HG02938 (cell line): Measurements from ENCODE around the gene C1orf159.
"Not testable (repeated sequence)": the region's sequence is repeated elsewhere in the genome, so short reads cannot be mapped to it uniquely, and the experiment has no call there.

Experiments
- ATAC-seq: cut with Tn5 transposase; IDR thresholded peaks from one replicate; pipeline ENCODE4 v1.9.1; 2021; ENCODE audit warnings: mild to moderate bottlenecking, moderate library complexity; ENCODE audit not compliant: unreplicated experiment

C1orf159 gene

DNA sequence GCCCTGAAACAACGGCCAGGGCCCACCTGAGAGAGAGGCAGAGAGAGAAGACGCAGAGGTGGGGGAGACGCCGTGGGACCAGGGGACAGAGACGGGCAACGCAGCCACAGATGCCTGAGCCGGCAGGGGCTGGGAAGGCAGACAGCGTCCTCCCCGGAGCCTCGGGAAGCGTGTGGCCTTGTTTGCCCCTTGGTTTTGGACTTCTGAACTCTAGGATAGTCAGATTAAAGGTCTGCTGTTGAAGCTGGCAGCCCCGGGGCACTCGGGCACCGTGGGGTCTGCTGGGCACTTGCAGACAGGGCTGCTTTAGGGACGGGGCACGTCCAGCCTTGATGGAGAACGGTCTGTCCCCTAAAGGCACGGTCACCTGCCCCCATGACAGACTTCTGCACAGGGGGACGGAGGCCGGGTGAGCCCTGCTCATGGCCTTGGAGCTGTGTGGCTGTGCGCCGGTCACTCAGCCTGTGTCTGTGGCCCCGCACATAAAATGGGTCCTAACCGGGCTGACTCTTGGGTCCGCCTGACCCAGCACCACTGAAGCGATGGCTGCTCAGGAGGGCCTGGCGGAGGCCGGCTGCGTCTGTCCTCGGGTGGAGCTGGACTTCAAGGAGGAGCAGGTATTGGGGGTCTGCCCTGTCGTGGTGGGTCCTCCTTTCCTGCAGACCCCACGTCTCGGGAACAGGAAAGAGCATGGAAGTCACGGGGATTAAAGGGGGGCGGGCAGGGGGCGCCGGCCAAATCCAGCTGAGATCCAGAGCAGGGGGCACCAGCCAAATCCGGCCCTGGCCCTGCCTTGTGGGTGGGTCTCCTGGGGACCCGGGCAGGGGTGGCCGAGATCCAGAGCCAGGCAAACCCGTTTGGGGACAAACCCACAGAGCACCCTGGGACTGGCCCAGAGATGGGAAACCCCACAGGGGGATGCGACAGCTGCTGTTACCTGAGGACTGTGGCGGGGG lies 32.2 kb downstream of the C1orf159 start:
- ATAC-seq: no peak

DNA sequence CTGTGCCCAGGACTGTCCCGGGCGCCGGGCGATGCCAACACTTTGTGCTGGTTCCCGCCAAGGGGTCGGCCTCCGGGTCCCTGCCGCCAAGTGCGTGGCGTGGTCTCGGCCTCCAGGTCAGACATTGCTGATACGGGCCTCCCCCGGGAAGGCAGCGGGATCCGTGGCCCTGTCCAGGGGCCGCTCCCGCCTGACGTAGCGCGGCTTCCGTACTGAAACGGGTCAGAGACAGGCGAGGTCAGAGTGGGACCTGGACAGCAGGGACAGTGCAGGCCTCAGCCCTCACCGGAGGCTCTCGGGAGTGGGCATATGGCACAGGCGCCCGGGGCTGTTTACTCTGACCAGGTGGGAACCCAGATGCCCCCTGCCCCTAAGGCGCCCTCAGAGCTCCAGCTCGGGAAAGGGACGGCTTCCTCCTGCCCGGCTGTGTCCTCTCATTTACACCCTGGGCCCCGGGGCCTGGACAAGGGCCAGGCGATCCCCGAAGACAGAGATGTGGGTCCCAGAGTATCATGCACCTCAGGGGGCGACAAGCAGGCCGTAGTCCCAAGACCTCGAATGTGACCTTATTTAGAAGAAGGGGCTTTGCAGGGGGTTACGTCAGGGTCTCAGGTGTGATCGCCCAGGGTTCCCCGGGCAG lies 33.0 kb downstream of the C1orf159 start:
- no peak for ATAC-seq

DNA sequence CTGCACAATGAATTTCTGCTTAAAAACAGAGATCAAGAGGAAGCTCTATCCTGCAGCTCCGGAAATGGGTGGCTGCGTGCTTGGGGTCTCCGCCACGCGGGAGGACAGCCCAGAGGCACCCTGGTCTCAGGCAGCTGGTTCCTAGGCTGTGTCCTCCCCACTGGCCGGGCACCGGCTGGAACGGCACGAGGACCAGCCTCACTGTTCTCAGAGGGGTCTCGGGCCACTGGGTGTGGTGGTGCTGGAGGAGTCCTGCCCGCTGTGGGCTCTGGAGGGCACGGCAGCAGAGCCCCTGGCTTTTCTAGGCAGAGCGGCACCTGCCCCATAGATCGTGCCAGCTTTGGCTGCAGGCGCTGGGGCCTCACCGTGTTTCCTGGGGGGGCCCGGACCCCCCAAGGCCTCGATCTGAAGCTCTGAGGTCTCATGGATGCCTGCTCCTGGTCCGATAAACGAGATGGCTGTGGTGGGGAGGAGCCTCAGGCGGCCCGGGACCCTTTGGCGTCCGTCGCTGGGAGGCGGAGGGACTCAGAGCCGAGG lies 33.6 kb downstream of the C1orf159 start:
- no peak for ATAC-seq

DNA sequence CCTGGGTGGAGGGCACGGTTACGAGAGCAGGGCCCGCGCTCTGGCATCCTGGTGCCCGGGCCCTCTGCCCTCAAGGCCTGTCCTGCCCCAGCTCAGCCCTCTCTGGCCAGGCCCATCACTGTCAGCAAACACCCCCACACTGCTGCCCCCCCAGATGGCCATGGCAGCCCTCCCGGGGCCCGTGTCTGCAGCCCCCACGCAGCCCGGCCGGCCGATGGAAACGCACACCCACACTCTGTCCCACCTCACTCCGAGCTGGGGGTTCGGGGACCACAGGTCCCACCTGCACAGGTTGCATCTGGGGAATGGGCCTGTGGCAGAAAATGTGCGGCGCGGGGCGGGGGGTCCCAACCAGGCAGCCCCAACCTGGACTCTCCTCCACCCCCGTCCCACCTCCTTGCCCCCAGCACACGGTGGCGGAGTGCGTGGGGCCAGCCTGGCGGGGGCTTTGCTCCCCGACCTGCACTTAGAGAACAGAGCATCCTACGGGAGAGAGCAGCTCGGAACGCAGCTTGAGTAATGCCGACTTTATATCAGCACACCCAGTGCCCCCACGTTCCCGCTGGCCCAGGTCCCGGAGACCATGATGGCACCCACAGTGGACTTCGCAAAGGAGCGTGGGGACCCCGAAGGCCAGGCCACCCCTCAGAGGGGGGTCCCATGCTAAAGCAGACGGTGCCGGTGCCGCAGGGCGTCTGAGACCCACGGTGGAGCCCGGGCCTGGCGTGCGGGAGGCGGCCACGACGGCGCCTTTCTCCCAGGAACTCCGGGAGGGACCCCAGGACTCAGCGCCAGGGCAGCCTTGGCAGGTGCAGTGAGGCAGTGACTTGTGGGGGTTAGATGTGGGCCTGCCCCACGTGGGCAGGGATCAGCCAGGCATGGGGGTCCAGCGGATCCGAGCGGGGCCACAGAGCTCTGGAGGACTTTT lies 34.3 kb downstream of the C1orf159 start:
- ATAC-seq: no peak

DNA sequence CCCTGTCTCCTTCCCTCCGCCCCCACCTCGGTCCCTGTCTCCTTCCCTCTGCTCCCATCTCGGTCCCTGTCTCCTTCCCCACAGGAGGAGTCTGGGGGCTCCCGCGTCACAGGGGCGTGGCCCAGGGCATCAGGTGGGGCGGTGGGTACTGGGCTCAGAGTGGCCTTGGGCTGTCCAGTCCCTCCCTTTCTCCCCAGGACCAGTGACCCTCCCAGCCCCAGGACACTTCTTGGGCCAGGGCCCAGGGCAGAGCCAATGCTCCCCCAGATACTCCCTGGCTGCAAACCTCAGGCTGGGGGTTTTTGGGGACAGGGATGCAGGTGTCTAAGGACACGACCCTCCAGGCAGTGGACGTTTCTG lies 35.0 kb downstream of the C1orf159 start:
- ATAC-seq: no peak

DNA sequence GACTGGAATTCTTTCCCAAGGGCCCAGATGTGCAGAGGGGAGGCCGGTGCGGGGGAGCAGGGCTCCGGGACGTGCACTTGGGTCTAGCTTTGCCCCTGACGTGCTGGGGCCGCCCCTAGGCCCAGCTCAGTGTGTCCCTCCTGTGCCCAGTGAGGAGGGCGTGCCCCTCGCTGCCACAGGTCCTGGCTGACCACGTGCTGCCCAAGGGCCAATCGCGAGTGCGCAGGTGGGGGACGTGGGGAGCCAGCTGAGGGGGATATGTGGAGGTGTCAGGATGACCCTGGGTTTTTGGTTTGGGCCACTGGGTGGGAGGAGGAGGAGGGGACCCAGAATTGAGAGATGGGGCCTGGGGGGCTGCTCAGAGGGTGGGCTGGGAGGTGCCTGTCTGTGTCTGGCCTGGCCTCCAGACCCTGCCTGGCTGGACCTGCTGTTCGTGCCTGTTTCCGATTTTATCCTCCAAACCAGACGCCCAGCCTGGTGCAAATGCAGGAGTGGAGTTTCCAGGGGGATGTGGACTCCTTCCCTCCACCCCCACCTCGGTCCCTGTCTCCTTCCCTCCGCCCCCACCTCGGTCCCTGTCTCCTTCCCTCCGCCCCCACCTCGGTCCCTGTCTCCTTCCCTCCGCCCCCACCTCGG lies 35.6 kb downstream of the C1orf159 start:
- no peak for ATAC-seq

DNA sequence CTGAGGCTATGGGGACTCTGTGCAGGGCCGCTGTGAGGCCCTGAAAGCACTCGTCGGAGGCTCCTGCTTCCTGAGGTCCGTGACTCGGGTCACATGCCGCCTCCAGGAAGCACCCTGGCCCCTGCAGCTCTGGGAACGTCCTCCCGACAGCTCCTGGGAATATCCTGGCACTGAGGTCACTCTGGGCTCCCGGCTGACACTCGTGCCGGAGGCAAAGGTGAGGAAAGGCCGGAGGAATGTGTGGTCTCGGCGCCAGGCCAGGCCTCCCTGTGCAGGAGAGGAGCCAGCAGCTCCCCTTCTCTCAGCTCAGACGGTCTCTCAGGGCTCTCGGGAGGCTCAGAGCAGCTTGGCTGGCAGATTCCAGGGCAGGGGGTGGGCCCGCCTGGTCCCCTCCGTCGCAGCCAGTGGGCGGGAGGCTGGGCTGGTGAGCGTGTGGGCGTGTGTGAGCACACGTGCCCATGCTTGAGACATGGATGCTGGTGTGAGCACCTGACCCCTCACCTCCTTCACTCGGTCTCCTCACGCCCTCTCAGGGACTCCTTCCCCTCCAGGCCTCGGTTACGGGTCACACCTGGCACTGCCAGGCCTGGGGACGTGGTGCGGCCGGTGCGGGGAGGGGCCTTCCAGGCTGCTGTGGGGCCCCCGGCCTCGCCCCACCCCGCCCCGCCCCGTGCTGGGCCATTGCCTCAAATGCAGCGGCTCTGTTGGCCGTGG lies 36.3 kb downstream of the C1orf159 start:
- ATAC-seq: no peak

DNA sequence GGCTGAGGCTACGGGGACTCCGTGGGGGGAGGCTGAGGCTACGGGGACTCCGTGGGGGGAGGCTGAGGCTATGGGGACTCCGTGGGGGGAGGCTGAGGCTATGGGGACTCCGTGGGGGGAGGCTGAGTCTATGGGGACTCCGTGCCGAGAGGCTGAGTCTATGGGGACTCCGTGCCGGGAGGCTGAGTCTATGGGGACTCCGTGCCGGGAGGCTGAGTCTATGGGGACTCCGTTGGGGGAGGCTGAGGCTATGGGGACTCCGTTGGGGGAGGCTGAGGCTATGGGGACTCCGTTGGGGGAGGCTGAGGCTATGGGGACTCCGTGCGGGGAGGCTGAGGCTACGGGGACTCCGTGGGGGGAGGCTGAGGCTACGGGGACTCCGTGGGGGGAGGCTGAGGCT lies 38.5 kb downstream of the C1orf159 start:
- ATAC-seq: not testable (repeated sequence)

DNA sequence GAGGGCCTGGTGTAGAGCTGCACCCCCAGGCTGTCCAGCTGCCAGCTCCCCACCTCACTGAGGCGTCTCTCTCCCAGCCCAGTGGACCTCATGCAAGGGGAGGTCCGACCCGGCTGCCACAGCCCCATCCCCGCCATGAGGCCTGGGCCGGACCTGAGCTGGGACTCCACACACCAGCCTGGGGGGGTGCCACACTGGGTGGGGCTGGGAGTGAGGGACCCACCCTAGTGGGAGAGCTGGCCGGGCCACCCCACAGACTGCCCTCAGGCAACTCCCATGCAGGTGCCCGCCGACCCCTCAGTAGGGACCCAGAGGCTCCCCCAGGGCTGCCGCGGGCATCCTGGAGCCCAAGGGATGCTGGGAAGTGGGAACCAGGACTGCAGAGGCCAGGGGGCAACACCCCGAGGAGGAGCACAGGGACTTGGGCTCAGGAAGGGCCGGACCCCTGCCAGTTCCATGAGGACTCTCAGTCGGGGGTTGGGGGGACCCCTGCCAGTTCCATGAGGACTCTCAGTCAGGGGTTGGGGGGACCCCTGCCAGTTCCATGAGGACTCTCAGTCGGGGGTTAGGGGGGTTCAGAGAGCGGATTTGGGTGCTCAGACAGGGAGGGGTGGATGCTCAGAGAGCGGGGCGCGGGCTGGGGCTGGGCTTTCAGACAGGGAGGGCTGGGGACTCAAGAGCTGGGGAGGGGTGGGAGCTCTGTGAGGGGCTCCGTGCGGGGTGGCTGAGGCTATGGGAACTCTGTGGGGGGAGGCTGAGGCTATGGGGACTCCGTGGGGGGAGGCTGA lies 40.5 kb downstream of the C1orf159 start:
- no peak for ATAC-seq

DNA sequence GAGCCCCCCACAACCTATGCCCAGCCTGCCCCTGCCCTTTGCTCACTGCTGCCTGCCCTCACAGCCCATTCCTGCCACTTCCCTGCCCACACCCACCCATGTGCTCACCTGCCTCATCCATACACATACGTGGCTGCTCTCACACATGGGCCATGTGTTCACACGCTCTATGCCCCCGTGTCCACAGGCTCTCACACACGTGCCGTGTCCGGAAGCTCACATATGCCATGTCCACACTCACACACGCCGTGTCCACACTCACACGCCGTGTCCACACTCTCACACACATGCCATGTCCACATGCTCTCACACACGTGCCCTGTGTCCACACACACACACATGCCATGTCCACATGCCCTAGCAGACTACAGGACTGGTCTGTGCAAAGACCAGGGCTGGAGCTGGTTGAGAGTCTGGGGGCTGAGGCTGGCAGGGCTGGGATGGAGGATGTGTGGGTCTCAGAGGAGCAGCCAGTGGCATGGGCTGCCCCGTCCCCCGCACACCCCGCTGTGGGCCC lies 41.2 kb downstream of the C1orf159 start:
- ATAC-seq: no peak

DNA sequence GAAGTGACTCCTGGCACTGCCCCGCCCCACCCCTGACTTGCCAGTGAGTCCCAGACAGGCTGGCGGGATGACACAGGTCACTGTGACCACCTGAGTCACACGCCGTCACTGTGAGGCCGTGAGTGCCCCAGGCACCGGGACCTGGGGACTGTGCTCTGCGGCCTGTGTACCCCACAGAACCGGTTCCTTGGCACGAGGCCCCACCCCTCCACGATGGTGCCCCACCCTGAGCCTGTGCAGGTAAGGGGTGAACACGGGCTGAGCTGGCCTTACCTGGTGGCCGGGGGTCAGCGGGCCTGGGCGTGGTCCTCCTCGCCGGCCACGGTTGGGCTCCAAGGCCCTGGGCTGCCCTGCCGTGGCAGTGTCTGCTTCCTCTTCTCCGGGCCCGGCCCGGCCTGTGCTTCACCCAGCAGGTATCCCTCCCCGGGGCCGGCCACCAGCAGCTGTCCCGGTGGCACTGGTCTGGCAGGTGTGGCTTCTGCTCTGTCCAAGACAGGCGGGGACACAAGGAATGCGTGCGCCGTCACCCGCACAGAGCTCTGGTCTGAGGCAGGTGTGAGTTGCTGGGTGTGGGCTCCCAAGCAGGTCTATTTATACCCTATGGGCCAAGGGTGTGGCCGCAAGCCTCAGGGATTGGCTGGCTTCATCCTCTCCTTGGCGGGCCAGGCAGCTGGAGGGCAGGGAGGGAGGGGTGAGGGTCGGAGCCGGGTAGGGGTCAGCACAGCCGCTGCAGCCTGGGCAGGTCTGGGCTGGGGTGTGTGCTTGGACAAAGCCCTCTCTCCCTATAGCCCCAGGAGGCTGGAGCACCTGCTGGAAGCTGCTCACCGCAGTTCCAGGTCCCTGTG lies 41.9 kb downstream of the C1orf159 start, which contains the start of gene RNF223:
Gene RNF223, minus strand, starts transcription at position 564 of the 845 bp plus-strand sequence. CDS start 1,740 bp downstream, outside the sequence.
- no peak for ATAC-seq

DNA sequence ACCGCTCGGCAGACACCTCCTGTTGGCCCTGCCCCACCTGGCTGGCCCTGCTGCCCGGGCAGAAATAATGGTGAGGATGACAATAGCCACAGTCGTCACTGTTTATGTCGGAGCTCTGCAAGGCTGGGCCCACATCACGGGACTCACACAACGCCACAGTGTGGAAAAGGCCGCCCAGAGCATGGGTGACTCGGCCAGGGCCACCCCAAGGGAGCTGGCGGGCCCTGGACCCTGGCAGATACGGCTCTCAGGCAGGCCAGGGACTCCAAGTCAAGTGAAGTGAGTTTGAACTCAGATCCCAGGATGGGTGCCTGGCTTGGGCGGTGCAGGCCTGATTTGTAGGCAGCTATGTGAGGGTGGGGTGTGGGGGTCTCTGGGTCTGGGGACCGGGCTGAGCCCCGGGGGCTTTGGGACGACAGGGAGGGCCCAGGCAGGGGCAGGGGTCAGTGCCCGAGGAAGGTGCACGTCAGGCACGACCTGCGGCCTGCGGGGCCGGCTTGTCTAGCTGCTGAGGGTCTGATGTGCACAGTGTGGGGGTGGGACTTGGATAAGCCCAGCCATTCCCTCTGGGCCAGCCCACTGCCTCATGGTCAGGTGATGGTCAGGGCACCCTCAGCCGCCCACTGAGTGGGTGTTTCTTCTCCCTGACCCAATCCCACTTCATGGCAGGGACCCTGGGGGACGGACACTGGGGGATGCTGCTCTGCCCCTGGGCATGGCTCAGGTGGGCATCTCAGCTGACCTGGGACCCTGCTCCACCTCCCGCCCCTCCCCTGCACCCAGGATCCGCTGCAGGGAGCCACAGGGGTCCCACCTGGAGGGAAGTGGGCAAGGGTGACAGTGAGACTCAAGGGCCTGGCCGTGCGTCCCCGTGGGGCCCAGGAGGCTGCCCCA lies 42.8 kb downstream of the C1orf159 start:
- ATAC-seq: no peak

DNA sequence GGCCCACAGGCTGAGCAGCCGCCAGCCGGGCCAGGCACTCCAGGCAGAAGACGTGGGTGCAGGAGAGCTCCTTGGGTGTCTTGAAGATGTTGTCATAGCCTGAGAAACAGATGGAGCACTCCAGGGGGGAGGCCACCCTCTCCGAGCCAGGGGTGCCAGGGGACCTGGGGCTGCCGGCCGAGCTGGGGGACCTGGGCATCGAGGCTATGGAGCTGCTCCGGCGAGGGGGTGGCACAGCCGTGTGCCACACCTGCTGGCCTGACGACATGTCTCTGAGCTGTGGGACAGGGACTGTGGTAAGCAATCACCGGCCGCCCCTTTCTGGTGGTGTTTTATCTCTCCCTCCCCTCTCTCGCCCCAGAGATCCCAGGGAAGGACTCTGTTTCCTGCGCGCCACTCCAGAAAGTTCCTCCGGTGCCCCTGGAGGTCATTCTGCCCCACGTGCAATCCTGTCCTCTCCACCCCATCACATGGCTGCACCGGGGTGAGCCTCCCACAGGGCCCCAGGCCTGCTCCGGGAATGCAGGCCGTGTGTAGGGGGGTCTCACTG lies 43.5 kb downstream of the C1orf159 start:
- ATAC-seq: no peak

DNA sequence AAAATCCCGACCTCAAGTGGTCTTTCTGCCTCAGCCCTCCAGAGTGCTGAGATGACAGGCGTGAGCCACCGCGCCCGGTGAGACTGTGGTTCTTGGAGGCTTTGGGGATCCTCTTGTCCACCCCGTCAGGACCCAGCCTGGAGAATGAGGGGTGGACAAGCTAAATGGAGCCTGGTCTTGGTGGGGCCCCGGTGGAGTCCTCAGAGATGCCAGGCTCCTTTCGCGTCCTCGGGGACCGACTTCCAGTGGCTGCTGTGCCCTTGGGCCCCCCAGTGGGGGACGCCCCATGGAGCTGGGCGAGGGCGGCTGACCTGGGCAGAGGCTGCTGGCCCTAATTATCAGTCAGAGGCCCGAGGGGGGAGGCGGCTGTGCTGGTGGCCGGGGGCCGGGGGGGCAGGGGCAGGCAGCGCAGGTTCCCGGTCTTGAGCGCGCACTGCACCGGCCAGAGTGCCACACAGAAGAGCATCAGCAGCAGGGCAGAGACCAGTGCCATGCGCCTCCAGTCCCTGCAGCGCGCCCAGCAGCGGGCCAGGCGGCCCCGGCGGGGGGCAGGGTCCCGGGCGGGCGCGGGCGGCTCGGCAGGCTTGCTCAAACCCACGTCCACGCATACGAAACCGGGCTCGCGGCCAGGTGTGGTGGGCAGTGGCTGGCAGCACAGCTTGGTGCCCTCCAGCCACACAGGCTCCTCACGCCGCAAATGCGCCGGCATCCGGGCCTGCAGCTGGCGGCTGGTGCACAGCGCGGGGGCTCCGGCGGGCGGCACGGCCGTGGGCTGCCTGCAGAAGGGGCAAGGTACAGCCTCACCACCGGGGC lies 44.2 kb downstream of the C1orf159 start:
- no peak for ATAC-seq
